ENCODE data around the gene FKBP4. TPM values are rescaled to one million over a fixed set of nuclear protein-coding genes. Genes with fewer than 3 reads are reported as not detected.
"Not testable (repeated sequence)": the region's sequence is repeated elsewhere in the genome, so short reads cannot be mapped to it uniquely, and the experiment has no call there.

The FKBP4 gene
- total RNA-seq, 1 donor: 20.9 TPM

DNA sequence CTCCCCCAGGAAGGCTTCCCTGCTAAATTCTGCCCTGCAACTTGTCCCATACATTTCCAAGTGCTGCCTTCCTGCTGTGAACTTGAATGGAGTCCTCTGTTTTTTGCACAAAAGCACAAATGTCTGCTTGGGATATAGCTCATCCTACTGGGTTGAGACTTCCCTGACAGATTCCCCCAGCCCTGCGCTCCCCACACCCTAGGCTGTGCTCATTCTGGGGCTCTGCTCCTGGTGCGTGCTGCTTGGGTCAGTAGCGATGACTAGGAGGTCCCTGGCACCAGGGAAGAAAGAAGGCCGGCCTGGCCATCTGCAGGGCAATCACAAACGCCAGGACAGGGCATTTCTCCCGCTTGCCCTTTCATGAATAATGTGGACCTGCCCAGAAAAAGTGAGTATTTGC, 29.2 kb upstream of the FKBP4 start:
- TF ChIP-seq, protein P1, sequence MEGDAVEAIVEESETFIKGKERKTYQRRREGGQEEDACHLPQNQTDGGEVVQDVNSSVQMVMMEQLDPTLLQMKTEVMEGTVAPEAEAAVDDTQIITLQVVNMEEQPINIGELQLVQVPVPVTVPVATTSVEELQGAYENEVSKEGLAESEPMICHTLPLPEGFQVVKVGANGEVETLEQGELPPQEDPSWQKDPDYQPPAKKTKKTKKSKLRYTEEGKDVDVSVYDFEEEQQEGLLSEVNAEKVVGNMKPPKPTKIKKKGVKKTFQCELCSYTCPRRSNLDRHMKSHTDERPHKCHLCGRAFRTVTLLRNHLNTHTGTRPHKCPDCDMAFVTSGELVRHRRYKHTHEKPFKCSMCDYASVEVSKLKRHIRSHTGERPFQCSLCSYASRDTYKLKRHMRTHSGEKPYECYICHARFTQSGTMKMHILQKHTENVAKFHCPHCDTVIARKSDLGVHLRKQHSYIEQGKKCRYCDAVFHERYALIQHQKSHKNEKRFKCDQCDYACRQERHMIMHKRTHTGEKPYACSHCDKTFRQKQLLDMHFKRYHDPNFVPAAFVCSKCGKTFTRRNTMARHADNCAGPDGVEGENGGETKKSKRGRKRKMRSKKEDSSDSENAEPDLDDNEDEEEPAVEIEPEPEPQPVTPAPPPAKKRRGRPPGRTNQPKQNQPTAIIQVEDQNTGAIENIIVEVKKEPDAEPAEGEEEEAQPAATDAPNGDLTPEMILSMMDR (IDR thresholded peaks at IDR 0.05; ENCODE audit: insufficient read depth, low read length): no peak
- no peak for DNase-seq (ENCODE audit: low read depth)
- no peak overlapping the region for H3K4me3 ChIP-seq (ENCODE audit: low read depth, low read length)

- H3K4me3 ChIP-seq (ENCODE audit: low read depth, low read length): no peak overlapping the region
- TF ChIP-seq, protein P1 (IDR thresholded peaks at IDR 0.05; ENCODE audit: insufficient read depth, low read length): no peak
- DNase-seq (ENCODE audit: low read depth): no peak
These were observed 26.4 kb upstream of the FKBP4 start for GRCh38 chr12:2768224-2768961.

DNA sequence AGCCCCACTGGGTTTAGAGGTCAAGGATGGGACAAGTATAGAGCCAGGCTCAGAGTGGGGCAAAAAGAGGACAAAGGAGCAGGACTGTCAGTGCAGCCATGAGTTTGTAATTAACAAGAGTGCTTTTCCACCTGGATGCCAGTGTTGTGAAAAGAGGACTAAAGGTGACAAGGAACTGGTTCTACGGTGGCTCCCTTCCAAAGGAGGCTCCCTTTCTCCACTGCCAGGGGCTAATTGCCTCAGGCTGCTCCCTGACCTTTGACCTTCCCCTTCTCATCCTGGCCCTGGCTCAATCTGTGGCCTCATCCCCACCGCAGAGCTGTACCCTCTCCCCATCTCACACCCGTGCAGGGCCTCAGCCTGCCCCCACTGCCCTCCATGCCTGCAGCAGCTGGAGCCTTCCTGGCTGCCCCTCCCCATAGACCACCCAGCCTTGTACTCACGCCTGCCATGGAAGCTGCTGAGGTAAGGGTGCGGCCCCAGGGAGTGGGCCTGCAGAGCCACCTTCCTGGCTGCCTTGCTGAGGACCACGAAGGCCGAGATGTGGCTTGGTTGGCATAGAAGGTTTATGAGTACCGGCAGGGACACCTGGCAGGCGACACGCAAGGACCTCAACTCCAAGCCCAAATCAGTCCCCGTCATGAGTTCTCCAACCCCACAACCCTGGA, 24.8 kb upstream of the FKBP4 start:
- DNase-seq (ENCODE audit: low read depth): no peak
- TF ChIP-seq, protein P1 (IDR thresholded peaks at IDR 0.05; ENCODE audit: insufficient read depth, low read length): no peak
- no peak overlapping the region for H3K4me3 ChIP-seq (ENCODE audit: low read depth, low read length)

DNA sequence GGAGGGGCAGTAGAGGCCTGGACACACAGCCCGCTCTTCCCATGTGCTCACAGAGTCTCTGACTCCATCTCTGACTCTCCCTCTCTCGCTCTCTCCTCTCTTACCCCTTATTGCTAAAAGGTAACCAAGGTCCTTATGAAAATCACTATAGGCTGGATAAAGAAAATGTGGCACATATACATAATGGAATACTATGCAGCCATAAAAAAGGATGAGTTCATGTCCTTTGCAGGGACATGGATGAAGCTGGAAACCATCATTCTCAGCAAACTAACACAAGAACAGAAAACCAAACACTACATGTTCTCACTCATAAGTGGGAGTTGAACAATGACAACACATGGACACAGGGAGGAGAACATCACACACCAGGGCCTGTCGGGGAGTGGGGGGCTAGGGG, 24.2 kb upstream of the FKBP4 start:
- DNase-seq (ENCODE audit: low read depth); H3K4me3 ChIP-seq (ENCODE audit: low read depth, low read length): not testable (repeated sequence)

DNA sequence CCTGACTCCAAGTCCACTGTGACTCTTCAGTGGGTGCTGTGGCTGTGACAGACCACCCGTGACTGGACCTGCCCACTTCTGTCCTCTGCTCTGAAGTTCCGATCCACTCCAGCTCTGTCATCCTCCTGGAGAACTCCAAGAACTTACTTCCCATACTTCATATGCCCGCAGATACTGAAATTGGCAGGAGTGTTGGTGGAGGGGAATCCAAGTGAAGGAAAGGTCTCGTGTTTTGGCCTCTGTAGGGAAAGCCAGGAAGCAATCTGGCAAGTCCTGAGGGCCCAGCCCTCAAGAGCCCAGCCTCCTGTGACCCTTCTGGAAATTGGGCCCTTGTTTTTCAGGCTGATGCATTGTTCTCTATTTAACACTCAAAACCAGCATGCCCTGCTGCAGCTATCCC, 22.4 kb upstream of the FKBP4 start:
- no peak for DNase-seq (ENCODE audit: low read depth)
- TF ChIP-seq, protein P1 (IDR thresholded peaks at IDR 0.05; ENCODE audit: insufficient read depth, low read length): no peak
- no peak overlapping the region for H3K4me3 ChIP-seq (ENCODE audit: low read depth, low read length)

GRCh38 chr12:2773199-2773875, 21.4 kb upstream of the FKBP4 start:
- DNase-seq (ENCODE audit: low read depth): no peak
- no peak overlapping the region for H3K4me3 ChIP-seq (ENCODE audit: low read depth, low read length)
- TF ChIP-seq, protein P1 (IDR thresholded peaks at IDR 0.05; ENCODE audit: insufficient read depth, low read length): no peak

DNA sequence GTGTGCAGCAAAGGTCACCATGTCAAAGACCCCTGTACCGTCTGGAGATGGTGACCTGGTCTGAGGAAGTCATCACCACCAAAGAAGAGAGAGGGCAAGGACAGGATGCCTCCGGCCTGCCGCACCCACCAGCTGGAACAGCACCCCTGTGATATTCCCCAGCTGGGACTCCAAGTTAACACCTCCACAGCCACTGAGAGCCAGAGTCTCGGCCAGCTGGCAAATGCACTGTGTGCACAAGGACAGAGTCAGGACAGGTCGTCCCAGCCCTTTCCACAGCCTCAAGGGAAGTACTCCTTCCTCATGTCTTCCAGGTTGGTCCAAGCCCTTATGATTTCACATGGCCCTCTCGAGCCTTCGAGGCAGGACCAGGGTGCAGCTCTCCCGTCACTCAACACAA, 19.3 kb upstream of the FKBP4 start:
- no peak overlapping the region for H3K4me3 ChIP-seq (ENCODE audit: low read depth, low read length)
- TF ChIP-seq, protein P1 (IDR thresholded peaks at IDR 0.05; ENCODE audit: insufficient read depth, low read length): no peak
- DNase-seq (ENCODE audit: low read depth): no peak
